Fibroblast of skin of right biceps (primary cell): ENCODE results near the gene CNNM2.
"Not testable (repeated sequence)": the region's sequence is repeated elsewhere in the genome, so short reads cannot be mapped to it uniquely, and the experiment has no call there.

Experiments
- DNase-seq: peaks from one replicate; pipeline ENCODE4 v3.0.0-alpha.2; 2013

The CNNM2 gene

DNA sequence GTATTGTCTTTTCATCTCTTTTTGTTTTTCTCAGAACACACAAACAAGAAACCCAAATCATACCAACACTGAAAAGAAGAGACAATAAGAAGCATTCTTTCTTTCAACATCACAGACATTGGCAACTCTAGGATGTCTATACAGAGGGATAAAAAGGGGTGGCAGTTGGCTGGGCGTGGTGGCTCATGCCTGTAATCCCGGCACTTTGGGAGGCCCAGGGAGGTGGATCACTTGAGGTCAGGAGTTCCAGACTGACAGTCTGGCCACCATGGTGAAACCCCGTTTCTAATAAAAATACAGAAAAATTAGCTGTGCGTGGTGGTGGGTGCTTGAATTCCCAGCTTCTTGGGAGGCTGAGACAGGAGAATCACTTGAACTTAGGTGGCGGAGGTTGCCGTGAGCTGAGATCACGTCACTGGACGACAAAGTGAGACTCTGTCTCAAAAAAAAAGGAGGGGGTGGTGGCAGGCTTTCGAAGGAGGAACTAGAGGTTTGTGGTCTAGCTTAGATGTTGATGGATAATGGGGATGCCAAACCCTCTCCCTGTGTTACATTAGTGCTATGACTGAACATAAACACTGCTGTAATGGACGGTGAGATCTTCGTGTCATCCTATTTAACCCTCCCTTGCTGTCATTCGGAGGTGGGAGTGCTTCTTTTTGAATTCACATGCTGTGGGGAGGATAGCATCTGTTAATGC lies 9.4 kb downstream of the CNNM2 start:
- DNase-seq: no peak

DNA sequence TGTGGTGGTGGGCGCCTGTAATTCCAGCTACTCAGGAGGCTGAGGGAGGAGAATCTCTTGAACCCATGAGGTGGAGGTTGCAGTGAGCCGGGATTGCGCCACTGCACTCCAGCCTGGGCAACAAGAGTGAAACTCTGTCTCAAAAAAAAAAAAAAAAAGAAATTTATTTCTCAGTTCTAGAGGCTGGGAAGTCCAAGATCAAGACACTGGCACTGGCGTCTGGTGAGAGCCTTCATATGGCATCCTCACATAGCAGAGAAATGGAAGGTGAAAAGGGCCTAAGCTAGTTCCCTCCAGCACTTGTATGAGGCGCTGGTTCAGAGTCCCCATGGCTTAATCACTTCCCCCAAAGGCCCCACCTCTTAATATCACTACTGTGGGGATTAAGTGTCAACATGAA lies 10.3 kb downstream of the CNNM2 start:
- not testable (repeated sequence) for DNase-seq

- DNase-seq: no peak
Observed at GRCh38 chr10:102930720-102931119, 12.6 kb downstream of the CNNM2 start.

GRCh38 chr10:102931643-102932042 lies 13.5 kb downstream of the CNNM2 start:
- DNase-seq: no peak

- no peak for DNase-seq
Observed at GRCh38 chr10:102935505-102935904, 17.4 kb downstream of the CNNM2 start.

- DNase-seq: no peak
Observed at GRCh38 chr10:102935939-102936605, 18.0 kb downstream of the CNNM2 start.

GRCh38 chr10:102941401-102941800 lies 23.3 kb downstream of the CNNM2 start:
- DNase-seq: no peak

- DNase-seq: no peak
Observed at GRCh38 chr10:102945449-102945848, 27.4 kb downstream of the CNNM2 start.

- DNase-seq: no peak
Observed at GRCh38 chr10:102945962-102946361, 27.9 kb downstream of the CNNM2 start.

GRCh38 chr10:102946992-102947391 lies 28.9 kb downstream of the CNNM2 start:
- DNase-seq: no peak

- no peak for DNase-seq
Observed at GRCh38 chr10:102948176-102948575, 30.1 kb downstream of the CNNM2 start.

DNA sequence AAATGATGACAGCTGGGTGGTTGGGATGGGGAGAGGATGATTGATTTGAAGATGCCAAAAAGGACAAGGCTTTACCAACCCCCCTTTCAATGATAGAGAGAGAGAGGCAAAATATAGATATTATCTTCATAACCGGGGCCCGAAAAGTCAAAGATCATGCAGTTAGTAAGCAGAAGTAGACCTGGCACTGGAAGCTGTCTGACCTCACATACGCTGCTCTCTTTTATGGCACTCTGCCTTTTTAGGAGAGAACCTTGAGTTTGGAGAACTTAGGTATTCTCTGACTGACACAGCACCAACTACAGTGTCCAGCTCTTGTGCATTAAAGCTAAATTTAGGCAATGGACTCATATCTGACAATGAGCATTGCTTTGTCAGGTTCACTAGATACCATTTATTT lies 30.7 kb downstream of the CNNM2 start:
- no peak for DNase-seq

GRCh38 chr10:102949916-102950315 lies 31.8 kb downstream of the CNNM2 start:
- no peak for DNase-seq

DNA sequence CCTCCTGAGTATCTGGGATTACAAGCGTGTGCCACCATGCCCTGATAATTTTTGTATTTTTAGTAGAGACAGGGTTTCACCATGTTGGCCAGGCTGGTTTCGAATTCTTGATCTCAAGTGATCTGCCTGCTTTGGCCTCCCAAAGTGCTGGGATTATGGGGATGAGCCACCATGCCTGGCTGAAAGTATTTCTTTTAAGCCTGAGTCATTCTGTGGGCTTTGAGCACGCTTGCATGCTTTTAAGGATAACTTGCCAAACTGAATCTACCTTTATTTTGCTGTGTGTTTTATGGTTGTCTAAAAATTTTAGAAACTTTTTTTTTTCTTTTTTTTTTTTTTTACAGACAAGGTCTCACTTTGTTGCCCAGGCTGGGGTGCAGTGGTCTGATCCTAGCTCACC lies 33.2 kb downstream of the CNNM2 start:
- peak; percentile 6 for DNase-seq

- no peak for DNase-seq
Observed at GRCh38 chr10:102959360-102959759, 41.3 kb downstream of the CNNM2 start.

- no peak for DNase-seq
Observed at GRCh38 chr10:102960157-102960556, 42.1 kb downstream of the CNNM2 start.

DNA sequence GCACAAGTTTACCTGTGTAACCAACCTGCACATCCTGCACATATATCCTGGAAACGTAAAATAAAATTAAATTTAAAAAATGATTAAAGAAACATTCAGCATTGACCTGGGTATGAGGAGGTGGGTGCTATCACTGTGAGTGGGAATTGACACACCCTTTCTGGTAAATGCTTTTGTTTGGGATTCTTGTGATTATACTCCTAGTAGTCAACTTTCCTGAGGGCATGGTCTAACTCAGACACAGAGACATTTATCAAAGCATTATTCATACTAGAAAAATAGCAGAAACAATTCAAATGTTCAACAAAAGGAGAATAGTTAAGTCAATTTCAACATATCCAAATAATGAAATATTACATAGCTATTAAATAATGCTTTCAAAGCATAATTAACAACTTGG lies 44.2 kb downstream of the CNNM2 start:
- DNase-seq: no peak

- DNase-seq: no peak
Observed at GRCh38 chr10:102962951-102963755, 45.1 kb downstream of the CNNM2 start.

- DNase-seq: no peak
Observed at GRCh38 chr10:102963756-102964025, 45.6 kb downstream of the CNNM2 start.

DNA sequence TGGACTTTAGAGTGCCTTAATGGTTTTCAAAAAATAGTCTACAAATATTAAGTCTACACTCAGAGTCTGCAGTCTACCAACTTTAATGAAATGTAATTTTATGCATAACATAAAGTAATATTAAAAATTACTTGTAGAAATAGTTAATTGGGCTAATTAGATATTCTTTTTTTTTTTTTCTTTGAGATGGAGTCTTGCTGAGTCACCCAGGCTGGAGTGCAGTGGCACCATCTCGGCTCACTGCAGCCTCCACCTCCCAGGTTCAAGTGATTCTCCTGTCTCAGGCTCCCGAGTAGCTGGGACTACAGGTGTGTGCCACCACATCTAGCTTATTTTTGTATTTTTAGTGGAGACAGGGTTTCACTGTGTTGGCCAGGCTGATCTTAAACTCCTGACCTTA lies 46.0 kb downstream of the CNNM2 start:
- not testable (repeated sequence) for DNase-seq

GRCh38 chr10:102964713-102965112 lies 46.6 kb downstream of the CNNM2 start:
- no peak for DNase-seq

DNA sequence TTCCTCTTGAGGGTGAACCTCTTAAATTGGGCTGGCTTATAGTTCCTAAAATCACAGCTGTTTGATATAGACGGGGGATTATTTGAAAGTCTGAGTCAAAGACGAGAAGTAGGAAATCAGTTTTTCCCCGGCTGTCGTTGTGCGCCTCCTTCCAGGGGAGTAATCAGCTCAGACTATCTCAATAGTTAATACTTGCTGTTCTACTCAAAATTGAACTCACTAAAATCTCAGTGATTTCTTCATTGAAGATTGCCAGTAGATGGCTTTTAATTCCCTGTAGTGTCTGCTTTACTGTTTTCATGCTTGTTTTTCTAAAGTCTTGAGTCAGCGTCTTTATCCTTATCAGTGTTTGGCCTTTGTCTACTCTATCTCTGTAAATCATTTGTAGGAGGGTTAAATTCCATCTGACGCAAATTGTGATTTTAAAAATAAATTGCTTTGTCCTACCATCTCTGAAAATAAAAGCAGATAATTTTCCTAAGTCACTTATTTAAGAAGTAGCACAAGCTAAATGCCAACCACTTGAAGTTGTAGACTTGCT lies 47.3 kb downstream of the CNNM2 start:
- DNase-seq: no peak

DNA sequence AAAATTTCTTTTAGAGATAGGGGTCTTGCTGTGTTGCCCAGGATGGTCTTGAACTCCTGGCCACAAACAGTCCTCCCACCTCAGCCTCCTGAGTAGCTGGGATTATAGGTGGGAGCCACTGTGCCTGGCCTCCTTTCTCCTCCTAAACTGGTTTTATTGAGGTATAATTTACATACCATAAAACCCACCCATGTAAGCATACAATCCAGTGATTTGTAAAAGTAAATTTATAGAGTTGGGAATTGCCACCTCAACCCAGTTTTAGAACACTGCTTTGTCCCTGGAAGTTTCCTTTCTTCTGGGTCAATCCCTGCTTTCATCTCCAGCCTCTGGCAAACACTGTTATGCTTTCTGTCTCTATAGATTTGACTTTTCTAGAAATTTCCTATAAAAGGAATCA lies 49.0 kb downstream of the CNNM2 start:
- DNase-seq: no peak
